ENCODE data around the gene RBM6.
A peak's percentile ranks its signal among the peaks of the same experiment; 100 is the strongest.

Gene RBM6

DNA sequence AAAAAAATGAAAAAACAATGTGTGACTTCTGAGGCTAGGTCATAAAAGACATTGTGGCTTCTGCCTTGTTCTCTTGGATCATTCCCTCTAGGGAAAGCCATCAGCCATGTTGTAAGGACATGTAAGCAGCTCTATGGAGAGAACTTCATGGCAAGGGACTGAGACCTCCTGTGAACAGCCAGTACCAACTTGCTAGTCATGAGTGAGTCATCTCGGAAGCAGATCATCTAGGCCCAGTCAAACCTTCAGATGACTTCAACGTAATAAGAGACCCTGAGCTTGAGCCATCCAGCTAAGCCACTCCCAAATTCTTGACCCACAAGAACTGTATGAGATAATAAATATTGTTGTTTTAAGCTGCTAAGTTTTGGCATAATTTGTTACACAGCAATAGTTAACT lies 15.3 kb upstream of the RBM6 start:
- Histone ChIP-seq H3K4me3 (ENCODE audit: low read depth, low read length) (no peak overlapping the region), H3K4me1 (peaks cover 5% of the 10 kb centered on the region), H3K79me2 (peaks cover 12% of the 10 kb centered on the region), H3K27ac (no peak overlapping the region), H3K36me3 (ENCODE audit: control insufficient read depth, insufficient read depth, low read length) (no peaks in the 10 kb centered on the region), H3K27me3 (ENCODE audit: control insufficient read depth, insufficient read depth, low read length) (no peaks in the 10 kb centered on the region), H3K9ac (no peak overlapping the region), H2AFZ (no peak overlapping the region), H3K9me3 (ENCODE audit: control insufficient read depth, low read length) (no peaks in the 10 kb centered on the region), H3K4me2 (ENCODE audit: low read length) (no peak overlapping the region)
- no peak for TF ChIP-seq CTCF (IDR thresholded peaks at IDR 0.05)

DNA sequence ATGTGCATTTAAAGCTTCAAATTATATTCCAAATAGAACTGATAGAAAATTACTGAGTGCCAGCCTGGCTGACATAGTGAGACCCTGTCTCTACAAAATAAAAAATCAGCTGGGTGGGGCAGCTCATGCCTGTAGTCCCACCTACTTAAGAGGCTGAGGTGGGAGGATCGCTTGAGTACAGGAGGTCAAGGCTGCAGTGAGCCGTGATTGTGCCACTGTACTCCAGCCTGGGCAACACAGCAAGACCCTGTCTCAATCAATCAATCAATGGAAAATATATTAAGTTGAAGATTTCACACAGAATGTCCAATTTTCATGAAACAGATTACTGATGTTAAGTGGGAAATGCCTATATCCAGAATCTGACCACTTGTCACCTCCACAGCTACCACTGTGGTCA lies 14.5 kb upstream of the RBM6 start:
- H3K9ac ChIP-seq: no peak overlapping the region
- peaks cover 5% of the 10 kb centered on the region for H3K4me1 ChIP-seq
- no peak overlapping the region for H3K4me3 ChIP-seq (ENCODE audit: low read depth, low read length)
- no peak for TF ChIP-seq CTCF (IDR thresholded peaks at IDR 0.05)
- H3K27ac ChIP-seq: no peak overlapping the region
- peaks cover 12% of the 10 kb centered on the region for H3K79me2 ChIP-seq
- no peaks in the 10 kb centered on the region for H3K36me3 ChIP-seq (ENCODE audit: control insufficient read depth, insufficient read depth, low read length)
- H2AFZ ChIP-seq: no peak overlapping the region
- no peaks in the 10 kb centered on the region for H3K27me3 ChIP-seq (ENCODE audit: control insufficient read depth, insufficient read depth, low read length)
- no peaks in the 10 kb centered on the region for H3K9me3 ChIP-seq (ENCODE audit: control insufficient read depth, low read length)
- no peak overlapping the region for H3K4me2 ChIP-seq (ENCODE audit: low read length)

GRCh38 chr3:49926117-49926728 lies 13.7 kb upstream of the RBM6 start:
- peaks cover 12% of the 10 kb centered on the region for H3K79me2 ChIP-seq
- no peaks in the 10 kb centered on the region for H3K9me3 ChIP-seq (ENCODE audit: control insufficient read depth, low read length)
- H3K4me2 ChIP-seq (ENCODE audit: low read length): no peak overlapping the region
- no peaks in the 10 kb centered on the region for H3K36me3 ChIP-seq (ENCODE audit: control insufficient read depth, insufficient read depth, low read length)
- H3K4me3 ChIP-seq (ENCODE audit: low read depth, low read length): no peak overlapping the region
- H3K27me3 ChIP-seq (ENCODE audit: control insufficient read depth, insufficient read depth, low read length): no peaks in the 10 kb centered on the region
- H3K27ac ChIP-seq: no peak overlapping the region
- no peak overlapping the region for H2AFZ ChIP-seq
- no peak overlapping the region for H3K9ac ChIP-seq
- TF ChIP-seq CTCF (IDR thresholded peaks at IDR 0.05): no peak
- H3K4me1 ChIP-seq: peaks cover 5% of the 10 kb centered on the region

DNA sequence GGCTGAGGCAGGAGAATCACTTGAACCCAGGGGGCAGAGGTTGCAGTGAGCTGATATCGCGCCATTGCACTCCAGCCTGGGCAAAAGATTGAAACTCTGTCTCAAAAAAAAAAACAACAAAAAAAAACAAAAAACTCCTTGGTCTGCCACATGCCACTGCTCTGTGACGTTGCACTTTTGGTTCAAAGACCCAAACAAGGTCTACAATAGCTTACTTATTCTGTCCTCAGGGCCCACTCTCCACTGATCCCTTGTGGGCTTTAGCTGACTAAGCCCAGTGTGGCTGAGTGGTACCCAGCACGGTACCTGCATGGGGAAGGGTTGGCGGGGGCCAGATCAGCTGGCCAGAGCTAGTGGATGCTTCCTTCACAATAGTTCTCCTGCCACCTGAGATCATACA lies 12.2 kb upstream of the RBM6 start:
- Histone ChIP-seq H3K4me1 (peaks cover 5% of the 10 kb centered on the region), H3K27ac (no peak overlapping the region), H3K4me2 (ENCODE audit: low read length) (no peak overlapping the region), H3K36me3 (ENCODE audit: control insufficient read depth, insufficient read depth, low read length) (no peaks in the 10 kb centered on the region), H3K79me2 (peaks cover 12% of the 10 kb centered on the region), H2AFZ (no peak overlapping the region), H3K9ac (no peak overlapping the region), H3K4me3 (ENCODE audit: low read depth, low read length) (no peak overlapping the region), H3K27me3 (ENCODE audit: control insufficient read depth, insufficient read depth, low read length) (no peaks in the 10 kb centered on the region), H3K9me3 (ENCODE audit: control insufficient read depth, low read length) (no peaks in the 10 kb centered on the region)
- TF ChIP-seq CTCF (IDR thresholded peaks at IDR 0.05): no peak

DNA sequence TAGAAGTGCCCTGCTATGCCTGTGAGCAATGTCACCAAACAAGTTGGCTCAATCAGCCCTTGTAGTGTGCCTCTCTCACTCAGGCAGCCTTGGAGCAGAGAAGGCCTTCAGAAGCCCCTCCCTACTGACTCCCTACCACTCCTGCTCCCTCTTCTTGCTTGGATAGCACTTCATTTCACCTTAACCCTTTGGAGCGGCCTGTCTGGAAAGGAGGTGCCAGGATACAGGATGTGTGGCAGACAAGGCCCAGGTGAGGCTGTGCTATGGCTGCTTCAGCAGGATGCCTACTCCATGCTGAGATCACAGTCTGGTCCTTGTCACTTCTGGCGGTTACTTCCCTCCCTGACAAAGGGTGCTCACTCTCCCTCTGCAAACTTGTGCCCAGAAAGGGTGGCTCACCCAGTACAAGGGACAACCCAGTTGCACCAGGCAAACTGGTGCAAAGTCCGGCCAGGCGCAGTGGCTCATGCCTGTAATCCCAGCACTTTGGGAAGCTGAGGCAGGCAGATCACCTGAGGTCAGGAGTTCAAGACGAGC lies 11.4 kb upstream of the RBM6 start:
- peak overlapping the region; percentile 73 for H3K4me2 ChIP-seq (ENCODE audit: low read length)
- H3K27me3 ChIP-seq (ENCODE audit: control insufficient read depth, insufficient read depth, low read length): no peaks in the 10 kb centered on the region
- peak overlapping the region; percentile 88 for H3K27ac ChIP-seq
- no peaks in the 10 kb centered on the region for H3K9me3 ChIP-seq (ENCODE audit: control insufficient read depth, low read length)
- peak overlapping the region; percentile 99 for H2AFZ ChIP-seq
- peaks cover 5% of the 10 kb centered on the region for H3K4me1 ChIP-seq
- H3K36me3 ChIP-seq (ENCODE audit: control insufficient read depth, insufficient read depth, low read length): no peaks in the 10 kb centered on the region
- no peak for TF ChIP-seq CTCF (IDR thresholded peaks at IDR 0.05)
- H3K4me3 ChIP-seq (ENCODE audit: low read depth, low read length): no peak overlapping the region
- H3K9ac ChIP-seq: no peak overlapping the region
- H3K79me2 ChIP-seq: peaks cover 12% of the 10 kb centered on the region
